Lower lobe of right lung (tissue), 2 donors: Measurements from ENCODE around the gene ANKLE1. TPM values are rescaled to one million over a fixed set of nuclear protein-coding genes. Genes with fewer than 3 reads are reported as not detected.

ENCODE experiments used
- ATAC-seq, 2 donors: fragments of 200-7000 bp; cut with Tn5 transposase; one replicate each; pipeline ENCODE4 v1.9.1; 2020 to 2022; ENCODE audit warnings: mild to moderate bottlenecking in 2 of 2, moderate library complexity in 2 of 2
- DNase-seq: peaks from one replicate; pipeline ENCODE4 v3.0.0-alpha.2; 2020
- H3K27ac ChIP-seq: fragments of 200-600 bp; one replicate; pipeline ENCODE4 v1.8.0; 2022
- H3K27me3 ChIP-seq: fragments of 200-600 bp; one replicate; pipeline ENCODE4 v1.8.0; 2022; ENCODE audit warnings: low read depth
- H3K36me3 ChIP-seq: fragments of 200-600 bp; one replicate; pipeline ENCODE4 v1.8.0; 2022; ENCODE audit warnings: mild to moderate bottlenecking
- H3K4me1 ChIP-seq: fragments of 200-600 bp; one replicate; pipeline ENCODE4 v1.8.0; 2022
- H3K4me3 ChIP-seq: fragments of 200-600 bp; one replicate; pipeline ENCODE4 v1.8.0; 2022; ENCODE audit warnings: mild to moderate bottlenecking
- H3K9me3 ChIP-seq: fragments of 200-600 bp; one replicate; pipeline ENCODE4 v1.8.0; 2022
- intact Hi-C: fragments of 100-400 bp; cut with DNase I; formaldehyde crosslinking; loops from one replicate; pipeline ENCODE4 v1.11.0; 2022
- total RNA-seq: library from RNA; stranded (reverse); fragmentation: NEBNext Ultra II Directional; extraction: Animal tissue kit (Norgen Biotek cat#: 25700); gene quantifications from one replicate; pipeline ENCODE4 v1.2.1, GENCODE V29; 2021
- TF ChIP-seq, protein P1 (sequence below): fragments of 200-600 bp; IDR thresholded peaks from one replicate; pipeline ENCODE4 v1.8.0; 2022; ENCODE audit warnings: antibody characterized with exemption, mild to moderate bottlenecking
- donor health status: DM: no; HTN: yes; CAD: no; lungs with severe emphysema.

The ANKLE1 gene
- total RNA-seq, 1 donor from 2014 or later: 0.92 TPM

DNA sequence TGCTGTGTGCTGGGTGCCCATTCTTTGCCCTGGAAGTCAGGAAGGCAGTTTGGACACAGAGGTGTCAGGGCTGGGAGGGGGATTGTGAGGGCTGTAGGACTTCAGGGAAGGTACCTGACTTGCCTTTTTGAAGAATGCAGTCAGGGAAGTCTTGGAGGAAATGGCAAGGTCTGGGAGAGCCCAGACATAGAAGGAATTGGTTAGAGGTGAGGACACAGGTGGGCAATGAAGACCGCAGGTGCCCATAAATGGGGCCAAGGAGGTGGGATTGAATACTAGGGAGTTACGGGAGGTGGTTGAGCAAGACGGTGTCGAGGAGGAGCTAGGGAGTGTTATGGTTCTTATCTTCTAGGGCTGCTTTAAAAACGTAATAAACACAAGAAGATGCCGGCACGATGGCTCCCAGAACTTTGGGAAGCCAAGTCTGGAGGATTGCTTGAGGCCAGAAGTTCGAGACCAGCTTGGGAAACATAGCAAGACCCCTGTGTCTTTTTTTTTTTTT lies 26.2 kb downstream of the ANKLE1 start:
- TF ChIP-seq, protein P1, sequence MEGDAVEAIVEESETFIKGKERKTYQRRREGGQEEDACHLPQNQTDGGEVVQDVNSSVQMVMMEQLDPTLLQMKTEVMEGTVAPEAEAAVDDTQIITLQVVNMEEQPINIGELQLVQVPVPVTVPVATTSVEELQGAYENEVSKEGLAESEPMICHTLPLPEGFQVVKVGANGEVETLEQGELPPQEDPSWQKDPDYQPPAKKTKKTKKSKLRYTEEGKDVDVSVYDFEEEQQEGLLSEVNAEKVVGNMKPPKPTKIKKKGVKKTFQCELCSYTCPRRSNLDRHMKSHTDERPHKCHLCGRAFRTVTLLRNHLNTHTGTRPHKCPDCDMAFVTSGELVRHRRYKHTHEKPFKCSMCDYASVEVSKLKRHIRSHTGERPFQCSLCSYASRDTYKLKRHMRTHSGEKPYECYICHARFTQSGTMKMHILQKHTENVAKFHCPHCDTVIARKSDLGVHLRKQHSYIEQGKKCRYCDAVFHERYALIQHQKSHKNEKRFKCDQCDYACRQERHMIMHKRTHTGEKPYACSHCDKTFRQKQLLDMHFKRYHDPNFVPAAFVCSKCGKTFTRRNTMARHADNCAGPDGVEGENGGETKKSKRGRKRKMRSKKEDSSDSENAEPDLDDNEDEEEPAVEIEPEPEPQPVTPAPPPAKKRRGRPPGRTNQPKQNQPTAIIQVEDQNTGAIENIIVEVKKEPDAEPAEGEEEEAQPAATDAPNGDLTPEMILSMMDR: no peak
- intact Hi-C loops: no loop called here
- H3K36me3 ChIP-seq: no peaks in the 10 kb centered on the region
- ATAC-seq: no peak
- no peaks in the 10 kb centered on the region for H3K9me3 ChIP-seq
- H3K27me3 ChIP-seq: no peaks in the 10 kb centered on the region
- no peak for DNase-seq
- H3K27ac ChIP-seq: no peak overlapping the region
- H3K4me3 ChIP-seq: no peak overlapping the region
- peaks cover 59% of the 10 kb centered on the region for H3K4me1 ChIP-seq

DNA sequence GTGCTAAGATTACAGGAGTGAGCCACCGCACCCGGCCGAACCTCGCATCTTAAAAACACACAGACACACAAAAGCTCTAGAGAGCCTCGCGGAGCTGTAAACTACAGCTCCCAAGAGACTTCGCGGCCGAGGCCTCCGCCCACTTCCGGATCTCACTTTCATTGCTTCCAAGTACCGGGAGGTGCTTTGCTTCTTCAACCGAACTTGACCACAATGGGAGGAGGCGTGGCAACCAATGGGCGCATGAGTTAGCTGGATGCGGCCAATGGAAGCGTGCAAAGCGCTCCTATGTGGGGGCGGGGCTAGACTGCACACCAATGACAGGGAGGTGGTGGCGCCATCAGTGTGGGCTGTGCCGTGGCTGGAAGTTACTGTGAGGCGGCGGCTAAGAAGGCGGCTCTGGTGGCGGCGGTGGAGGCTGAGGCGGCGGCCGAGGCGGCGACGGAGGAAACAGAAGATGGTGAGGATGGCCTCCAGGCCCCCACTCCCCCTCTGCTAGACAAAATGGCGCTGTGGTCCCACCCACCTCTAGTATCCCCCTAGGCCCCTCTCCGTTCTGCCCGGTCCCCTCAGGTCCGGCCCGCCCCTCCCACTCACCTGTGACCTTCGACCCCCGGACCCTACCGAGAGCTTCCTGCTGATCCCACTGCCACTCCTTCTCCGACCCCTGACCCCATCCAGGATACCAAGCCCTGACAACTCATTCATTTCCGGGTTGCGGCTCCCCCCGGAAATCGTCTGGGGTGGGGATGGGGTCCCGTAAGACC lies 27.7 kb downstream of the ANKLE1 start, which contains the start of gene DDA1:
Gene DDA1, plus strand, starts transcription at position 366 of the 767 bp plus-strand sequence. Its CDS starts 92 bp downstream, at position 458.
- H3K9me3 ChIP-seq: no peaks in the 10 kb centered on the region
- H3K4me1 ChIP-seq: peaks cover 48% of the 10 kb centered on the region
- peak within 1 kb of the TSS; percentile 80 for H3K27ac ChIP-seq
- ATAC-seq (peak; percentile 90 to 91), DNase-seq (peak; percentile 100)
- TF ChIP-seq, protein P1: no peak
- H3K36me3 ChIP-seq: peaks cover 10% of the 10 kb centered on the region
- intact Hi-C loops: no loop called here
- peak within 1 kb of the TSS; percentile 80 for H3K4me3 ChIP-seq
- no peaks in the 10 kb centered on the region for H3K27me3 ChIP-seq

DNA sequence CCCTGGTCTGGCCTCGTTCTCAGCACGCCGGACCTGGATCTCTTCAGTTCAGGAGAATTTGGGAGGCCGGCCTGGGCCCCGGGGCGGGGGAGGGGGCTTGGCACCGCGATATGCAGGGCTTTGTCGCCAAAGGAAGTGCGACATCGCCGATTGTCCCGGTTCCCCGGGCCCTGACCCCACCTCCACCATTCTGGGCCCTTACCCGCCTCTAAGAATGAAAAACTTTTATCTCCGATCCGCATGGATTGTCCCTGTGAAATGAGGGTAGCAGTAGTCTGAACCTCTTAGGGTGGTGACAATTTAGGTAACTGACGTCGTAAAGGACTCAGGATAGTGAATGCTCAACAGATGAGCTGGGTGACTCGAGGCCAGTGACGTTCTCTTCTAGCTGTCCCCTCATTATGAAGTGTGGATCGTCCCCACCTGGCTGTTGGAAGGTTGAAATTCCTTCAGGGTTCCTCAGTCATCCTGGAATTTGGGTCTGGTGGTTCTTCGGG lies 28.3 kb downstream of the ANKLE1 start:
- peak overlapping the region; percentile 80 for H3K27ac ChIP-seq
- H3K4me1 ChIP-seq: peaks cover 42% of the 10 kb centered on the region

DNA sequence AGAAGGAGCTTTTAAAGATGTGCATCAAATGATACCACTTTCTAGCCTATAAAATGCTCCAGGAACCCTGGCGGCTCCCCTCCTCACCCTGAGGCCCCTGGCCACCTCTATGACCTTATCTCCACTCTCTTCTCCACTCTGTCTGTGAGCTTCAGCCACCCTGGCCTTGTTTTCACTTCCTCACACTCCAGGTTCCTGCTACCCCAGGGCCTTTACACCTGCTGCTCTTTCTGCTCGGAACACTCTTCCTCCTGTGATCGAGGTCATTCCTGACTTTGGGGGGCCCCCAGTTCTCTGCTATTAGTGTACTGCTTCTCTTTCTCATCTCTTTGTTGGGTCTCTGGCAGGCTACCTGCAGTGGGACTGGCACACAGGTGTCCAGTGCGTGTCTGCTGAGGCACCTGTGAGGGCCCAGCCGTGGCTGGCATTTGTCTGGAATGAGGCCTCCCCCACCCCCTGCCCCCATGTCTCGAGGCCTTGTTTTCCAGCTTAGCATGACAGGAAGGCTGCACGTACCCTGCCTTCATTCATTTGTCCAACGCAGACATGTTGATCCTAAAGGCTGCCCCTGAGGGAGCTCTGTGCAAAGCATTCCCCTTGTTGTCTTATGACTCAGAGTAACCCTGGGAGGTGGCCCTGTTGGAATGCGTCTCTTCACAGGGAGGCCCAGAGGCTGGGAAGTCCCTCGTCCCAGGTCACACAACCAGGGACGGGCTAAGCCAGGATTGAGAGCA lies 29.9 kb downstream of the ANKLE1 start:
- peaks cover 32% of the 10 kb centered on the region for H3K4me1 ChIP-seq
- no peak overlapping the region for H3K4me3 ChIP-seq
- peak; percentile 12 to 19 for ATAC-seq
- H3K36me3 ChIP-seq: peaks cover 30% of the 10 kb centered on the region
- no peaks in the 10 kb centered on the region for H3K9me3 ChIP-seq
- DNase-seq: no peak
- intact Hi-C loops: no loop called here
- TF ChIP-seq, protein P1: no peak
- no peak overlapping the region for H3K27ac ChIP-seq
- H3K27me3 ChIP-seq: no peaks in the 10 kb centered on the region

More for the DNA sequence above, 28.3 kb downstream of the ANKLE1 start:
- peaks cover 15% of the 10 kb centered on the region for H3K36me3 ChIP-seq
- peak overlapping the region; percentile 80 for H3K4me3 ChIP-seq
- intact Hi-C loops: no loop called here
- TF ChIP-seq, protein P1: no peak
- DNase-seq (no peak), ATAC-seq (no peak)
- no peaks in the 10 kb centered on the region for H3K9me3 ChIP-seq
- H3K27me3 ChIP-seq: no peaks in the 10 kb centered on the region
